HG03378 (cell line): ENCODE results near the gene KSR2.

Experiments used
- ATAC-seq: cut with Tn5 transposase; IDR thresholded peaks from one replicate; pipeline ENCODE4 v1.9.1; 2021; ENCODE audit warnings: mild to moderate bottlenecking, moderate library complexity; ENCODE audit not compliant: unreplicated experiment

The KSR2 gene

DNA sequence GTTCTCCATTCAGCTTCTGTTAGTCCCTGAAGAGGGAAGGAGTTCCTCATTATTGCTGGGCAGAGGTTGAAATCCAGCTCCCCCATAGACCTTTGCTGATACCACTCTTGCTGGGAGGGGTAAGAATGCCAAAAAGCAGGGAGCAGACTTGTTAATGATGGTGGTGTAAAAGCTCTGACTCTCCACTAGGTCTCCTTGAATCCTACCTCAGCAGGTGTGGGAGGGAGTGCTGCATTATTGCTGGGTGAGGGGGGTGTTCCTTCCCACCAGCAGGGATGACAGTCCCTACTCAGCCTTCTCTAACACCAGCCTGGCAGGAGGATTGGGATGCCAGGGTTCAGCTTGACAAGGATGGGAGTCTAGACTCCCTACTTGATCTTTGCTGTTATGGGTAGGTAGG, 421.6 kb downstream of the KSR2 start:
- ATAC-seq, result no peak

- no peak for ATAC-seq
These were observed 423.6 kb downstream of the KSR2 start for GRCh38 chr12:117545216-117545615.

DNA sequence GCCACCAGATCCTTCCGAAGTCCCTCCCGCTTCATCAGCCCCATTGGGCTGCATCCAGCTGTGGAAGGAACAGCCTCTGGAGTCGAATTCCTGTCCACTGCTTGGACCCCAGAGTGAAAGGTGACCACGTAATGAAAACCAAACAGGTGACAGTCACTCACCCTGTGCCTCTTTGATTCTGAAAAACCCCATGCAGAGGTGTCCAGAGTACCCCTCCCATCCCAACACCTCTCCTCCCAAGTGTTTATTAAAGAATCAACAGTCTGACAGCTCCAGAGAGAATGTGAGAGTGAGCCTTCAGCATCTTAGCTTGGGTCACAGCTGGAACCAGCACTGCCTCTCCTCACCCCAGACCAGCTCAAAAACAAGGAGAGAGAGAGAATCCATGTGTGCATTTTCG, 428.8 kb downstream of the KSR2 start:
- no peak for ATAC-seq

DNA sequence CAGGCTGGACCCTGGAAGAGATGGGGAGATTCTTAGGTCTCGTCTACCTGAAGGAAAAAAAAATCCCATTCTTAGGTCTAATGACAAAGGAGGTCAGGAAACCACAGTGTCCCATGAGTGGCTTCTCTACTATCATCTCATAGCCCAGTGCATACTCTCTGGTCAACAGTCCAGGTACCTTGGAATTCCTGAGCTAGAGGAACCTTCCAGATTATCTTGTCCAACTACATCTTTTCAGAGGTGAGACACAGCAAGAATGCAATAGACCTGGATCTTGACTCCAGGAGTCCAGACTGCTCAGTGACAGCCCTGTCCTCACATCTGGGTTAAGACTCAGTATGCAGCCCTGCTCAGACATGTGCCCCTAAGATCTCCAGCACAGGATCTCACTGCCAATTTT, 429.9 kb downstream of the KSR2 start:
- no peak for ATAC-seq

DNA sequence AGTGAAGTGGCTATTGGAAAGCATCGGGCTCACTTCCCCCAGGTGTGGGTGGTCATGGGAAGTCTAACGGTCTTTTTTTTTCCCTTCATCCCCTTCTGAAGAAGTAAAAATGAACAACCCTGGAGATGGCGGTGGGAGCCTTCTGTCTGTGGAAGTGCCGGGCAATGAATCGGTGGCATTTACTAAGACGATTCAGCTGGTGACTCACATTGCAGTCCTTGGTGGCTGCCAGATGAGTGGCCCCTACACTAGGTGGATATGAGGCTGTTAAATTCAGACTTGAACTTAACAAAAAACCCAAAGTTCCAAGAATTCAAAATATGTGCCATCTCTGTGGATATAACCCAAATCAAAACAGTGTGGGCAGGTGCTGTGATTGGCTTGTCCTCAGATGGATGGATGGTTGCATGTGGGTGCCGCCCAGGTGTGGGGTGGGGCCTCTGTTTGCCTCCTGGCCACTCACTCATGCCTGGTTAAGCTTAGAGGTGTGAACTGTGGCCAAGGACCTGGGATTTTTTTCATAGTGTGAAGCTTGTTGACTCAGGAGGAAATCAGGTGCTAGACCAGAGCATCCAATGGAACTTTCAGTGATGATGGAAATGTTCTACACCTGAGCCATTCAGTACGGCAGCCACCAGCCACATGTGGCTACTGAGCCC, 430.6 kb downstream of the KSR2 start:
- ATAC-seq, result no peak

- ATAC-seq, result no peak
These were observed 435.1 kb downstream of the KSR2 start for GRCh38 chr12:117533687-117534086.

GRCh38 chr12:117530796-117531195, 438.0 kb downstream of the KSR2 start:
- no peak for ATAC-seq

DNA sequence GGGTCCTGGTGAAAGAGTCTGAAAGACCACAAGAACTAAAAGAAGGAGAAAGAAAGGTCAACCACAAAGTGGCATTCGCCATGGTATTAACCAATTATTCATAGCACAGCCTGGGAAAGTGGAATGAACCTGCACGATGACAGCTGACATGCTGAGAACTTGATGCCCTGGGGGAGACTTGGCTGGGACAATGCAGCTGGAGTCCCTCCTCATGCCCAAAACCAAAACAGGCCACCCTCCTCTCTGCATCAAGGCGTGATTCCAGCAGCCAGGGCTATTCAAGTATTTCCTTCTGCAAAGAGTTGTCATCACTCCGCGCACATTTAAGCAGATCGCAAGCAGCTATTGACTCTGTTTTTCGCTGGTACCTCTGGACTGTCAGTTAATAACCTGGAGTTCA, 440.3 kb downstream of the KSR2 start:
- no peak for ATAC-seq

GRCh38 chr12:117527479-117527855, 441.3 kb downstream of the KSR2 start:
- no peak for ATAC-seq

GRCh38 chr12:117526757-117527478, 441.9 kb downstream of the KSR2 start:
- ATAC-seq, result no peak

GRCh38 chr12:117525766-117526165, 443.0 kb downstream of the KSR2 start:
- no peak for ATAC-seq

- no peak for ATAC-seq
These were observed 444.0 kb downstream of the KSR2 start for GRCh38 chr12:117524806-117525205.

GRCh38 chr12:117523971-117524370, 444.8 kb downstream of the KSR2 start:
- no peak for ATAC-seq

- ATAC-seq, result no peak
These were observed 446.2 kb downstream of the KSR2 start for GRCh38 chr12:117522559-117522958.

DNA sequence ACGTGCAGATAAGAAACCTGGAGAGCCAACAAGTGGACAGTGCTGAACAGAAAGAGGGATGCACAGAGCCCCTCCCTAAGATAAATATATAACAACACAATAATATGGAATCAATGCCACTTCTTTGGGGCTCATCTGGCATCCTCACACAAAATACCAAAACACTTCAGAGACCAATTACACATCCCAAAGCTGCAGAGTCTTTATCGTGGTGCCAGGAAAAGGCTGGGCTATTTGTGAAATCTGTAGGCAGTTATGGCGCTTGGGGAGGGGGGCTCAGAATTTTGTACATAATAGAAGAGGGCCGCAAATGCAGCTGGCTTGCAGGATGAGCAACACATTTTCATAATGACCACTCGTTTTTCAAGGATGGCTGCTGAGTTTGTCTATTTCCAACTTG, 446.9 kb downstream of the KSR2 start:
- ATAC-seq, result no peak

GRCh38 chr12:117521346-117521745, 447.4 kb downstream of the KSR2 start:
- ATAC-seq, result no peak

- ATAC-seq, result no peak
These were observed 450.1 kb downstream of the KSR2 start for GRCh38 chr12:117518594-117519270.

DNA sequence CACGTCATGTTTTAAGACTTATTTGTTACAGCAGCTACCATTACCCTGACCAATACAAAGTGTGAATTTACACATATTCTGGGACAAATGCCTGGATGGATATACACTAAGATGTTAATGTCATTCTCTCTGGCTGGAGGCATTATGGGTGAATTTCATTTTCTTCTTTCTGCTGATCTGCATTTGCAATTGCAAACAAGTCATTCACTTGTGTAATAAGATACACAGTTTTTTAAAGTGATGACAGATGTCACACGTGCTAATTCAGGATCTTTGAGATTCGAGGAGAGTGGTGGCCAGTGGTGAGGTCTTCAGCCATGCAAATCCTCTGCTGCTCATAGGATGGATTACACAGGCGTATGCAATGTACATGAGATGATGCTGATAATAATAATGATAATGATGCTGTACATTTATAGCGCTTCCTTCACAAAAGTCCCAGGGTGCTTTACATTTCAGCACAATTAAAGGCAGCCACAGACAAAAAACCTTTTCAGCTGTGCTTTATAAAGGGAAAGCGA, 451.5 kb downstream of the KSR2 start:
- ATAC-seq, result no peak

GRCh38 chr12:117516034-117516433, 452.8 kb downstream of the KSR2 start:
- no peak for ATAC-seq

DNA sequence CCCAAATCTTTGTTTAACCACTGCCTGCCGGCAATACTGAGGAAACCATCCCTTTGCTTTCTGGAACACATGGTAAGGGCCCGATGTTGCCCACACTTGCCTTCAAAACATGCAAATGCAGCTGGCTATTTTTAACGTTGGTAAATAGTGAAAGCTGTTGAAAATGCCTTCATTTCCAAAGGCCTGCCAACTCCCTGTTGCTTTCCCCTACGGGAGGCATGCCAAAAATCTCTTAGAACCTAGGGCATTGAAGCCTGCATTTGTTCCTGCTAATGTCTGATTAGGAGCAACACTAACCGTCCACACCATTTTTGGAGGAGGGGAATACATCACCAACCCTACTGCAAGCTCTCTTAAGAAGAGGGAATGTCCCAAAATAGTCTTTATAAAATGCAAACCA, 454.8 kb downstream of the KSR2 start:
- no peak for ATAC-seq

- no peak for ATAC-seq
These were observed 455.4 kb downstream of the KSR2 start for GRCh38 chr12:117513353-117513752.

DNA sequence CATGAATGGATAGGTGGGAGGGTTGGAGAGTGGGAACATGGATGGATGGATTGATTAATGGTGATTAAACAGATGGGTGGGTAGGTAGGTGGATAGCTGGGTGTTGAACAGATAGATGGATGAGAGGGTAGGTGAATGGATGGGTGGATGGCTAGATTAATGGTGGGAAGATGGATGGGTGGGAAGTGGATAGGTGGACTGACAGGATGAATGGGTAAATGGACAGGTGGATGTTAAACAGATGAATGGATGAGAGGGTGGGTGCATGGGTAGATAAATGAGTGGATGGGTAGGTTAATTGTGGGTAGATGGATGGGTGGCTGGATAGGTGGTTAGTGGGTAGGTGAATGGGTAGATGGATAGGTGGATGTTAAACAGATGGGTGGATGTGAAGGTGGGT, 460.3 kb downstream of the KSR2 start:
- ATAC-seq, result no peak
